ENCODE results near the gene RICTOR.

Gene RICTOR

DNA sequence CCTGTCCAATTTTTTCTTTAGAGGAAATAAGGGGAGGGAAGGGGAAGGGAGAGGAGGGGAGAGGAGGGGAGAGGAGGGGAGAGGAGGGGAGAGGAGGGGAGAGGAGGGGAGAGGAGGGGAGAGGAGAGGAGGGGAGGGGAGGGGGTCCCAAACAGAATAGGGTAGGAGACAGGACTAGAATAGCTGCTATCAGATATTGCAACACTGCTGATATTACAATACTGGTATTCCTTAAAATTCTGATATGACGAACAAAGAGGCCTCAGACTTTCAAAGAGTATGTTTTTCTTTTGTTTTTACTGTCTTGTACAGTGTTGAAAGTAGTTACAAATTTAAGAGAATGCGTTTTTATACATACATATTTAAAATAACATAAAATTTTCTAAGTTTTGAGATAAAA is 67.5 kb downstream of the RICTOR start:
- DNase-seq (ENCODE audit: low read depth in 2 of 2), result no peak
- no peak overlapping the region for H3K4me3 ChIP-seq (replicated peaks in 1 of 2; ENCODE audit: low read depth in 2 of 2, low read length in 2 of 2)
- TF ChIP-seq, protein P1, sequence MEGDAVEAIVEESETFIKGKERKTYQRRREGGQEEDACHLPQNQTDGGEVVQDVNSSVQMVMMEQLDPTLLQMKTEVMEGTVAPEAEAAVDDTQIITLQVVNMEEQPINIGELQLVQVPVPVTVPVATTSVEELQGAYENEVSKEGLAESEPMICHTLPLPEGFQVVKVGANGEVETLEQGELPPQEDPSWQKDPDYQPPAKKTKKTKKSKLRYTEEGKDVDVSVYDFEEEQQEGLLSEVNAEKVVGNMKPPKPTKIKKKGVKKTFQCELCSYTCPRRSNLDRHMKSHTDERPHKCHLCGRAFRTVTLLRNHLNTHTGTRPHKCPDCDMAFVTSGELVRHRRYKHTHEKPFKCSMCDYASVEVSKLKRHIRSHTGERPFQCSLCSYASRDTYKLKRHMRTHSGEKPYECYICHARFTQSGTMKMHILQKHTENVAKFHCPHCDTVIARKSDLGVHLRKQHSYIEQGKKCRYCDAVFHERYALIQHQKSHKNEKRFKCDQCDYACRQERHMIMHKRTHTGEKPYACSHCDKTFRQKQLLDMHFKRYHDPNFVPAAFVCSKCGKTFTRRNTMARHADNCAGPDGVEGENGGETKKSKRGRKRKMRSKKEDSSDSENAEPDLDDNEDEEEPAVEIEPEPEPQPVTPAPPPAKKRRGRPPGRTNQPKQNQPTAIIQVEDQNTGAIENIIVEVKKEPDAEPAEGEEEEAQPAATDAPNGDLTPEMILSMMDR (IDR thresholded peaks at IDR 0.05; ENCODE audit: low read depth, low read length), result no peak

DNA sequence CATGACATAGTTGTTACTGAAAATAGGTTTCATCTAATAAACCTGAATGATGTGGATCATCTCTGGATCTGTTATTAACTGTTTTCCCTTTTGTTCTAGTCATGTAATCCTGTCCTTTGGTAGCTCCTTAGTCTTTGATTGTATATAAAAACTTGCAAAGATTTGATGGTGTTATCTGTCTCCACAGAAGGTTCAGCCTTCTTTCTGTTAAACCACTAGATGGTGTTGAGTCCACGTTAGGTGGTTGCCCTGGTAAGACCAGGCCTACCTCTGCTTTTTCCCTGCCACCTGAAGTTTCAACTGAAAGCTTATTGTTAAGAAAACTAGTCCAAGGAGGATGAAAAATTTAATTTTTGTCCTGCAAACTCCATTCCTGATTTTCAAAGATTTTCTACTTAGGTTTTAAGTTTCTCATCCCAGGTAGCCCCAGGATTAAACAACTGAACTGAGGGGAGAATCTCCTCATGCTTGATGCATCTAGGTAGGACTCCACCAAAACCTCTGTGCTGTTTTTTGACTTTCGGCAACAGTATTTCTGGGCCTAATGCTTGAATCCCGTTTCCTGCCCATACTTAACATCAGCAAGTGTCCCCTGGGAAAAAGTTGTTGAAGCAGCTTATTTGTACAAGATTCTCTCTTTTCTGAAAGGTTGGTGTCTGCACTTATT is 68.5 kb downstream of the RICTOR start:
- TF ChIP-seq, protein P1 (IDR thresholded peaks at IDR 0.05; ENCODE audit: low read depth, low read length), result peak; percentile 31
- DNase-seq (ENCODE audit: low read depth in 2 of 2), result peak; percentile 25 to 42
- H3K4me3 ChIP-seq (replicated peaks in 1 of 2; ENCODE audit: low read depth in 2 of 2, low read length in 2 of 2), result no peak overlapping the region

DNA sequence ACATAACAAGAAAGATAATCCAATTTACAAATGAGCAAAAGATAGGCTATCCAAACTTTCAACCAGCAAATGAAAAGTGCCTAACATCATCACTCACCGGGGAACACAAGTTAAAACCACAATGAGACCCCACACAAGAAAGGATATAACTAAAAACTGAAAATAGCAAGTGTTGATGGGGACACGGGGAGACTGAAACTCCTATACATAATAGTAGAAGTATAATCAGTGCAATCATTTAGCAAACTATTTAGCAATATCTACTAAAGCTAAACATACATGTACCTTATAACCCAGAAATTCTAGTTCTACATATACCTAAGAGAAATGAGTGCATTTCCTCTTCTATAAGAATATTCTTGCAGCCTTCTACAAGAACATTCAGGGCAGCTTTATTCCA is 72.5 kb downstream of the RICTOR start:
- H3K4me3 ChIP-seq (replicated peaks in 1 of 2; ENCODE audit: low read depth in 2 of 2, low read length in 2 of 2), result no peak overlapping the region
- no peak for DNase-seq (ENCODE audit: low read depth in 2 of 2)
- TF ChIP-seq, protein P1 (IDR thresholded peaks at IDR 0.05; ENCODE audit: low read depth, low read length), result no peak

DNA sequence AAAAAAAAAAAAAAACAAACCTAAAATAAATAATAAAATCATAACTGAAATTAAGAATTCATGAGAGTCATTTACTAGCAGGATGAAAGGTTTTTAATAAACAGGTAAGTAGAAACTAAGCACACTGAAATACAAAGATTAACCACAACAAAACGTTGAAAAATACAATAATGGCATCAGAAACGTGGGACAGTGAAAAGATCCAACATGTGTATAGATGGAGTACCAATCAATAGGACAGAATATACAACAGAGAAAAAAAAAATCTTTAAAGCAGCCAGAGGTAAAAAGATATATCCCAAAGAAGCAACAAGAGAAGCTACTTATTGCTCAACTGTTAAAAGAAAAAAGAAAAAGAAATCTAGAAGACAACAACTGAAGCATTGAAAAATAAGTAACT is 75.2 kb downstream of the RICTOR start:
- no peak overlapping the region for H3K4me3 ChIP-seq (replicated peaks in 1 of 2; ENCODE audit: low read depth in 2 of 2, low read length in 2 of 2)
- no peak for DNase-seq (ENCODE audit: low read depth in 2 of 2)
- TF ChIP-seq, protein P1 (IDR thresholded peaks at IDR 0.05; ENCODE audit: low read depth, low read length), result no peak

DNA sequence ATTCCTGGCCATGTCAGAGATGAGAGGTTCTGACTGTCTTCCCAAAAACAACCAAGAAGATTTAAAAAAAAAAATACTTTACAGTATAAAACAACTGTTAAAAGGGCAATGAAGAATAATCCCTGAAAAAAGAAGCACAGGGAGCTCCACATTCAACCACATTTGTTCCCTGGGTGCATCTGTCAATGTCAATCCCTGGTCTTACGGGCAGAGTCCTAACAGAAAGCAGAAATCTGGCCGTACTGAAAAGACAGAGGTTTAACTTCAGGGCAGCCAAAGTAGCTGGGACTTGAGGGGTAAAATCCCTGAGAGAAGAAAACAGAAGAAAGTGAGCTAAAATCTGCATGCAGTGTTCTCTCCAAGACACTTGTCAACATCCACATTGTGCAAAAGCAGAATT is 76.6 kb downstream of the RICTOR start:
- no peak for DNase-seq (ENCODE audit: low read depth in 2 of 2)
- TF ChIP-seq, protein P1 (IDR thresholded peaks at IDR 0.05; ENCODE audit: low read depth, low read length), result no peak
- no peak overlapping the region for H3K4me3 ChIP-seq (replicated peaks in 1 of 2; ENCODE audit: low read depth in 2 of 2, low read length in 2 of 2)

DNA sequence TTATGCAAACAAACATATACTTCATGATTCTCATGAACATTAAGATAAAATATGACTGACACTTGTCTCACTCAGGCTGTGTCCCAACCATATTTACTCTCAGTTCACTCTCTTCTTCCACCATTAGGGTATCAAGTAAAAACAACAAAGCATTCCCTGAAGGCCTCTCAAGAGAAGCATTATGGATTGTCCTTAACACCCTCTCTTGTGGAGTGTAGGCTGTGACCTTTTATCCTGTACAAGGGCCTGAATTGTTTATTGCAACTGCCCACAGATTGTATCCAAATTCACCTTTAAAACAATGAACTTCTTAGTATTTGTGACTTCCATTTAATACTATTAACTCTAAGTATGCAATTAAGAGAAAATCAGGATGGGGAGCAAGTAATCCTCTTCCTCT is 78.1 kb downstream of the RICTOR start:
- TF ChIP-seq, protein P1 (IDR thresholded peaks at IDR 0.05; ENCODE audit: low read depth, low read length), result no peak
- no peak overlapping the region for H3K4me3 ChIP-seq (replicated peaks in 1 of 2; ENCODE audit: low read depth in 2 of 2, low read length in 2 of 2)
- DNase-seq (ENCODE audit: low read depth in 2 of 2), result no peak
